ENCODE measurements around the gene TTN. TPM values are rescaled to one million over a fixed set of nuclear protein-coding genes. Genes with fewer than 3 reads are reported as not detected.

TTN gene
- total and polyA plus RNA-seq, 2 of the 4 experiments (the other 2 are of a cell fraction), result 0.02 to 0.18 TPM

DNA sequence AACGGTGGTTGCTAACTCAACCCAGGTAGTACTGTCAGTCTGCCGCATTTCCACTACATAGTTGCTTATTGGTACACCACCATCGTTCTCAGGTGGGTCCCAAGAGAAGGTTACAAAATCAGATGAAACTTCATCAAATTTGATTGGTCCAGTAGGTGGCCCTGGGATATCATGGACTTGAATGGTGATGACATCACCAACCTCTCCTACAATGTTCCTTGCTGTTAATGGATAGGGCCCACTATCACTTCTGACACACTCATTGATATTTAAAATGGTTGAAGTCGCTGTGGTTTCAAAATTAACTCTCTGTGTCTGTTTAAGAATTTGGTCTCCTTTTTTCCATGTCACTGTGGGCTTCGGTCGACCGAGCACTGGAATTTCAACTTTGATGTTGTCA lies 232.4 kb downstream of the TTN start:
- Histone ChIP-seq H2AK5ac (ENCODE audit: low read depth, low read length) (no peak overlapping the region), H4K5ac (ENCODE audit: low read depth, low read length) (no peak overlapping the region), H3K4me1 (ENCODE audit: control insufficient read depth, insufficient read depth, low read length) (no peaks in the 10 kb centered on the region), H3K9me1 (ENCODE audit: insufficient read depth, low read length) (no peaks in the 10 kb centered on the region), H3K18ac (ENCODE audit: low read depth, low read length) (no peak overlapping the region), H3K27me3 (ENCODE audit: control insufficient read depth, insufficient read depth, low read length) (no peaks in the 10 kb centered on the region), H3K79me1 (ENCODE audit: low read depth in 1 of 2, low read length in 2 of 2) (no peaks in the 10 kb centered on the region), H3K9me3 (ENCODE audit: control insufficient read depth, insufficient read depth, low read length) (no peaks in the 10 kb centered on the region), H3K14ac (replicated peaks; ENCODE audit: low read depth, low read length) (no peak overlapping the region), H2AFZ (replicated peaks; ENCODE audit: low read length, poor library complexity) (no peak overlapping the region), H3K56ac (ENCODE audit: extremely low read depth, insufficient read depth, low read length) (no peak overlapping the region), H2BK5ac (ENCODE audit: low read depth, low read length, poor library complexity, severe bottlenecking) (no peak overlapping the region), H3K4ac (ENCODE audit: low read depth, low read length) (no peak overlapping the region), H2BK120ac (ENCODE audit: low read depth, low read length) (no peak overlapping the region), H4K8ac (ENCODE audit: low read depth in 2 of 2, low read length in 2 of 2) (no peak overlapping the region), H3K4me2 (ENCODE audit: low read depth, low read length) (no peak overlapping the region), H2BK20ac (ENCODE audit: low read depth, low read length) (no peak overlapping the region), H3K4me3 (ENCODE audit: insufficient read depth, low read depth, low read length) (no peak overlapping the region), H3K36me3 (ENCODE audit: control insufficient read depth, insufficient read depth, low read length) (peaks cover 8% of the 10 kb centered on the region), H3K27ac (ENCODE audit: insufficient read depth, low read length) (no peak overlapping the region), H4K91ac (ENCODE audit: insufficient read depth, low read depth, low read length) (no peak overlapping the region), H3K23ac (ENCODE audit: low read depth, low read length) (no peak overlapping the region), H2BK15ac (ENCODE audit: low read depth, low read length) (no peak overlapping the region), H4K20me1 (ENCODE audit: insufficient read depth, low read length) (no peaks in the 10 kb centered on the region), H3K9ac (ENCODE audit: low read depth, low read length) (no peak overlapping the region), H2AK9ac (replicated peaks; ENCODE audit: low read depth, low read length, poor library complexity) (no peak overlapping the region)
- intact Hi-C loops (cut with micrococcal nuclease), result no loop called here
- DNase-seq, result no peak
- no peak for ATAC-seq (ENCODE audit: low read depth)
- POLR2A ChIA-PET (ENCODE audit: unreplicated experiment), result no interaction called here
- CTCF ChIA-PET, result no interaction called here
- dilution Hi-C loops (cut with HindIII; ENCODE audit: low sequenced_read_pairs, unreplicated experiment), result no loop called here
- WGBS, 2 experiments (ENCODE audit: extremely low coverage in 2 of 2, insufficient read length in 1 of 2), result 100% methylated on average over 3 of the region's 7 CpGs; no CpG with 5 or more reads in 1 of the 2 experiments
- no TSS peak for BruUV-seq (replicated peaks)
- TF ChIP-seq CEBPB (IDR thresholded peaks at IDR 0.05; ENCODE audit: low read depth, low read length), result no peak
- TF ChIP-seq, protein P1, sequence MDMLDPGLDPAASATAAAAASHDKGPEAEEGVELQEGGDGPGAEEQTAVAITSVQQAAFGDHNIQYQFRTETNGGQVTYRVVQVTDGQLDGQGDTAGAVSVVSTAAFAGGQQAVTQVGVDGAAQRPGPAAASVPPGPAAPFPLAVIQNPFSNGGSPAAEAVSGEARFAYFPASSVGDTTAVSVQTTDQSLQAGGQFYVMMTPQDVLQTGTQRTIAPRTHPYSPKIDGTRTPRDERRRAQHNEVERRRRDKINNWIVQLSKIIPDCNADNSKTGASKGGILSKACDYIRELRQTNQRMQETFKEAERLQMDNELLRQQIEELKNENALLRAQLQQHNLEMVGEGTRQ (IDR thresholded peaks at IDR 0.05; ENCODE audit: low read depth, low read length), result no peak
- TF ChIP-seq NFE2L2 (IDR thresholded peaks at IDR 0.05; ENCODE audit: low read depth, low read length), result no peak
- no peak for TF ChIP-seq BHLHE40 (IDR thresholded peaks at IDR 0.05; ENCODE audit: low read depth, low read length)
- TF ChIP-seq, protein P2, sequence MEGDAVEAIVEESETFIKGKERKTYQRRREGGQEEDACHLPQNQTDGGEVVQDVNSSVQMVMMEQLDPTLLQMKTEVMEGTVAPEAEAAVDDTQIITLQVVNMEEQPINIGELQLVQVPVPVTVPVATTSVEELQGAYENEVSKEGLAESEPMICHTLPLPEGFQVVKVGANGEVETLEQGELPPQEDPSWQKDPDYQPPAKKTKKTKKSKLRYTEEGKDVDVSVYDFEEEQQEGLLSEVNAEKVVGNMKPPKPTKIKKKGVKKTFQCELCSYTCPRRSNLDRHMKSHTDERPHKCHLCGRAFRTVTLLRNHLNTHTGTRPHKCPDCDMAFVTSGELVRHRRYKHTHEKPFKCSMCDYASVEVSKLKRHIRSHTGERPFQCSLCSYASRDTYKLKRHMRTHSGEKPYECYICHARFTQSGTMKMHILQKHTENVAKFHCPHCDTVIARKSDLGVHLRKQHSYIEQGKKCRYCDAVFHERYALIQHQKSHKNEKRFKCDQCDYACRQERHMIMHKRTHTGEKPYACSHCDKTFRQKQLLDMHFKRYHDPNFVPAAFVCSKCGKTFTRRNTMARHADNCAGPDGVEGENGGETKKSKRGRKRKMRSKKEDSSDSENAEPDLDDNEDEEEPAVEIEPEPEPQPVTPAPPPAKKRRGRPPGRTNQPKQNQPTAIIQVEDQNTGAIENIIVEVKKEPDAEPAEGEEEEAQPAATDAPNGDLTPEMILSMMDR (conservative IDR thresholded peaks at IDR 0.05; ENCODE audit: low read depth, low read length), result no peak
- no peak for TF ChIP-seq CHD1 (IDR thresholded peaks at IDR 0.05; ENCODE audit: low read depth, low read length)
- no peak for TF ChIP-seq SMC3 (IDR thresholded peaks at IDR 0.05; ENCODE audit: low read depth, low read length)
- no peak for TF ChIP-seq MAFK (IDR thresholded peaks at IDR 0.05; ENCODE audit: low read depth, low read length)
- no peak for TF ChIP-seq RAD21 (IDR thresholded peaks at IDR 0.05; ENCODE audit: low read length)
- no peak for TF ChIP-seq MXI1 (IDR thresholded peaks at IDR 0.05; ENCODE audit: borderline replicate concordance, low read depth, low read length)
- no peak for TF ChIP-seq FOS (IDR thresholded peaks at IDR 0.05; ENCODE audit: low read depth, low read length)
- TF ChIP-seq RFX5 (IDR thresholded peaks at IDR 0.05; ENCODE audit: low read depth, low read length), result no peak
- no peak for TF ChIP-seq MAZ (IDR thresholded peaks at IDR 0.05; ENCODE audit: borderline replicate concordance, low read depth, low read length)
- TF ChIP-seq POLR2A (IDR thresholded peaks at IDR 0.05; ENCODE audit: low read depth, low read length), result no peak
- TF ChIP-seq, protein P3, sequence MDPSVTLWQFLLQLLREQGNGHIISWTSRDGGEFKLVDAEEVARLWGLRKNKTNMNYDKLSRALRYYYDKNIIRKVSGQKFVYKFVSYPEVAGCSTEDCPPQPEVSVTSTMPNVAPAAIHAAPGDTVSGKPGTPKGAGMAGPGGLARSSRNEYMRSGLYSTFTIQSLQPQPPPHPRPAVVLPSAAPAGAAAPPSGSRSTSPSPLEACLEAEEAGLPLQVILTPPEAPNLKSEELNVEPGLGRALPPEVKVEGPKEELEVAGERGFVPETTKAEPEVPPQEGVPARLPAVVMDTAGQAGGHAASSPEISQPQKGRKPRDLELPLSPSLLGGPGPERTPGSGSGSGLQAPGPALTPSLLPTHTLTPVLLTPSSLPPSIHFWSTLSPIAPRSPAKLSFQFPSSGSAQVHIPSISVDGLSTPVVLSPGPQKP (IDR thresholded peaks at IDR 0.05; ENCODE audit: borderline replicate concordance, low read depth, low read length), result no peak
- no peak for TF ChIP-seq RCOR1 (IDR thresholded peaks at IDR 0.05; ENCODE audit: insufficient replicate concordance, low read length)
- in situ Hi-C loops (cut with MboI; ENCODE audit: low sequenced_read_pairs), result no loop called here

Measured in IMR-90 (cell line).